GM23248 (cell line): ENCODE results near the gene SIRT6. TPM values are rescaled to one million over a fixed set of nuclear protein-coding genes. Genes with fewer than 3 reads are reported as not detected.

Experiments
- DNase-seq: peaks from one replicate; pipeline ENCODE4 v3.0.0-alpha.2; 2015
- H2AFZ ChIP-seq: fragments of 200-600 bp; sonication (generic); 2 replicates; pipeline ENCODE4 v1.6.1; 2016; ENCODE audit warnings: antibody characterized with exemption
- H3F3A ChIP-seq: fragments of 200-600 bp; sonication (generic); 2 replicates; pipeline ENCODE4 v1.6.1; 2016; ENCODE audit warnings: mild to moderate bottlenecking, antibody characterized with exemption, mixed run types; ENCODE audit not compliant: insufficient read depth
- H3K27ac ChIP-seq: fragments of 200-600 bp; sonication (generic); 2 replicates; pipeline ENCODE4 v1.5.1; 2016; ENCODE audit warnings: mild to moderate bottlenecking
- H3K27me3 ChIP-seq: fragments of 200-600 bp; sonication (generic); replicated peaks from 2 replicates; pipeline ENCODE4 v1.6.1; 2016; ENCODE audit warnings: mild to moderate bottlenecking; ENCODE audit not compliant: insufficient read depth
- H3K36me3 ChIP-seq: fragments of 200-600 bp; sonication (generic); 2 replicates; pipeline ENCODE4 v1.6.1; 2016; ENCODE audit warnings: low read depth, mild to moderate bottlenecking
- H3K4me1 ChIP-seq: fragments of 200-600 bp; sonication (generic); 2 replicates; pipeline ENCODE4 v1.6.1; 2016; ENCODE audit warnings: mild to moderate bottlenecking; ENCODE audit not compliant: insufficient read depth
- H3K4me2 ChIP-seq: fragments of 200-600 bp; sonication (generic); one replicate; pipeline ENCODE4 v1.6.1; 2016; ENCODE audit warnings: mild to moderate bottlenecking; ENCODE audit not compliant: unreplicated experiment
- H3K4me3 ChIP-seq: fragments of 200-600 bp; sonication (generic); 2 replicates; pipeline ENCODE4 v1.5.1; 2016; ENCODE audit warnings: mild to moderate bottlenecking
- H3K79me2 ChIP-seq: fragments of 200-600 bp; sonication (generic); 2 replicates; pipeline ENCODE4 v1.6.1; 2016; ENCODE audit warnings: mild to moderate bottlenecking; ENCODE audit not compliant: insufficient read depth
- H3K9ac ChIP-seq: fragments of 200-600 bp; sonication (generic); 2 replicates; pipeline ENCODE4 v1.6.1; 2016; ENCODE audit warnings: mild to moderate bottlenecking
- H3K9me2 ChIP-seq: fragments of 200-600 bp; sonication (generic); 2 replicates; pipeline ENCODE4 v1.6.1; 2016; ENCODE audit warnings: mixed run types, mild to moderate bottlenecking, moderate library complexity; ENCODE audit not compliant: insufficient read depth
- H3K9me3 ChIP-seq: fragments of 200-600 bp; sonication (generic); one replicate; pipeline ENCODE4 v1.6.1; 2017; ENCODE audit warnings: low read depth
- H4K20me1 ChIP-seq: fragments of 200-600 bp; sonication (generic); 2 replicates; pipeline ENCODE4 v1.6.0; 2016; ENCODE audit not compliant: insufficient read depth
- EZH2 ChIP-seq: fragments of 200-600 bp; sonication (generic); IDR thresholded peaks from 2 replicates; pipeline ENCODE4 v1.6.1; 2018; ENCODE audit warnings: antibody characterized with exemption, mild to moderate bottlenecking; ENCODE audit not compliant: insufficient read depth, poor library complexity, severe bottlenecking
- EZH2phosphoT487 ChIP-seq: fragments of 200-600 bp; sonication (generic); IDR thresholded peaks from 2 replicates; pipeline ENCODE4 v1.6.1; 2018; ENCODE audit warnings: antibody characterized with exemption, moderate library complexity, mild to moderate bottlenecking, low read depth; ENCODE audit not compliant: insufficient read depth
- WGBS, 2 experiments: methylation state at CpG; one replicate each; pipeline ENCODE4 v1.1.6; 2015 to 2017; ENCODE audit warnings: low lambda C conversion rate in 2 of 2, low coverage in 1 of 2; ENCODE audit errors: missing lambda C conversion rate in 2 of 2; 5-methylcytosine and 5-hydroxymethylcytosine counted together
- in situ Hi-C: fragments of 300-500 bp; cut with MboI; formaldehyde crosslinking; loops from 2 replicates; pipeline ENCODE4 v1.15.0; 2020
- polyA plus RNA-seq: library from polyadenylated mRNA; unstranded; fragments of >200 nt; fragmentation: Nextera tagmentation; extraction: Ambion mirVana; gene quantifications from 2 replicates; pipeline ENCODE4 v1.2.1, GENCODE V29; 2016
- total RNA-seq: library from RNA; depleted of rRNA; stranded (reverse); fragments of >200 nt; shearing (Covaris generic); gene quantifications from 2 replicates; pipeline ENCODE4 v1.2.3, GENCODE V29; 2014

SIRT6 gene
- total and polyA plus RNA-seq, 2 experiments from 2014 or later: 14.4 to 19.6 TPM

DNA sequence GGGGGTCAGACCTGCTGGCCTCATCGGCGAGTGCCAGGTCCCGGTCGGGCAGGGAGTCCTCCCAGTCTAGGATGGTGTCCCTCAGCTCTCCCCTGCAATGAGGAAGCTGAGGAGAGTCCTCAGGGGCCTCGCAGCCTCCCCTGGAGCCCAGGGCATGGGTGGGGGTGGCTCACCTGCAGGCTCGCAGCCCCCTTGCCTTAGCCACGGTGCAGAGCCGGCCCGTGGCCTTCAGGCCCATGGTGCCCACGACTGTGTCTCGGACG lies 6.8 kb downstream of the SIRT6 start:
- no peak overlapping the region for H3K4me2 ChIP-seq
- H3K9me3 ChIP-seq: no peaks in the 10 kb centered on the region
- H3K9me2 ChIP-seq: no peaks in the 10 kb centered on the region
- no peak overlapping the region for H3K4me3 ChIP-seq
- H3K27me3 ChIP-seq: no peaks in the 10 kb centered on the region
- H3K27ac ChIP-seq: no peak overlapping the region
- H4K20me1 ChIP-seq: no peaks in the 10 kb centered on the region
- in situ Hi-C loops: no loop called here
- H3F3A ChIP-seq: no peaks in the 10 kb centered on the region
- WGBS, 2 experiments: 92 to 96% methylated on average over 12 of the region's 12 CpGs
- H3K9ac ChIP-seq: no peak overlapping the region
- no peaks in the 10 kb centered on the region for H3K4me1 ChIP-seq
- no peak for DNase-seq
- no peaks in the 10 kb centered on the region for H3K36me3 ChIP-seq
- peaks cover 5% of the 10 kb centered on the region; the same call in 1 of the 2 replicates for H3K79me2 ChIP-seq
- no peak overlapping the region for H2AFZ ChIP-seq
- TF ChIP-seq EZH2phosphoT487 (no peak), EZH2 (no peak)

DNA sequence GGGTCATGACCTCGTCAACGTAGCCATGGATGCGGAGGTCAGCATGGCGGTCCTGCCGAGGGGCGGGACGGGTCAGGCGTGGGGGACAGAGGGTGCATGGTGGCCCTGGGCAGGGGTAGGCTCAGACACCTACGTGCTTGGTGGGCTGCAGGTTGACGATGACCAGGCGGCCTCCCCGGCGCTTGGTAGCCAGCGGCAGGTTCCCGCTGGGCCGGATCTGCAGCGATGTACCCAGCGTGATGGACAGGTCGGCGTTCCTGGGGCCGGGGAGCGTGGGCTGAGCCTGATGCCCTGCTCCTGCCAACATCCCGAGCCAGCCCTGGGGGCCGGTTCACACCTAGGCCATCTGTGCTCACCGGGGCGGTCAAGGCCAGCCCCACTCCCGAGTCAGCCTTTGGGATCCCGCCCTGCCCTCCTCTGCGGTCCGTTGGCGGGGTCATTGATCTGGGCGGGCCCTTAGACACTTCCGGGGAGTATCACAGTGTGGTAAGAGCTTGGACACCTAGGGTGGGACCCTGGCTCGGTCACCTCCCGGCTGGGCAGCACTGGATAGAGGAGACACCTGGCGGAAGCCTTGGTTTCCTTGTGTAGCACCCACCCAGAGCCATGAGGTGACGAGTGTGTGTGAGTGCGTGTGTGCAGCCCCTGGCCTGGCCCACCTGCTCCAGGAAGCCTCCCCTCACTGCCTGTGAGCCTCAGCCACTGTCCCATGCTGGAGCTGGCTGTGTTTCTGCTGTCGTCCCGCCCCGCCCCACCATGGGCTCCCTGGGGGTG lies 7.3 kb downstream of the SIRT6 start:
- no peak overlapping the region for H3K4me3 ChIP-seq
- H3K9me2 ChIP-seq: no peaks in the 10 kb centered on the region
- TF ChIP-seq EZH2phosphoT487: no peak
- no peak for TF ChIP-seq EZH2
- H4K20me1 ChIP-seq: no peaks in the 10 kb centered on the region
- no peak for DNase-seq
- H3K27me3 ChIP-seq: no peaks in the 10 kb centered on the region
- WGBS, 2 experiments: 93 to 94% methylated on average over 35 to 38 of the region's 41 CpGs
- H3K4me2 ChIP-seq: no peak overlapping the region
- H3K79me2 ChIP-seq: peaks cover under 1% of the 10 kb centered on the region; the same call in 1 of the 2 replicates
- no peaks in the 10 kb centered on the region for H3K9me3 ChIP-seq
- H2AFZ ChIP-seq: no peak overlapping the region
- no peaks in the 10 kb centered on the region for H3K36me3 ChIP-seq
- H3K9ac ChIP-seq: no peak overlapping the region
- H3K27ac ChIP-seq: no peak overlapping the region
- no peaks in the 10 kb centered on the region for H3K4me1 ChIP-seq
- in situ Hi-C loops: no loop called here
- no peaks in the 10 kb centered on the region for H3F3A ChIP-seq

DNA sequence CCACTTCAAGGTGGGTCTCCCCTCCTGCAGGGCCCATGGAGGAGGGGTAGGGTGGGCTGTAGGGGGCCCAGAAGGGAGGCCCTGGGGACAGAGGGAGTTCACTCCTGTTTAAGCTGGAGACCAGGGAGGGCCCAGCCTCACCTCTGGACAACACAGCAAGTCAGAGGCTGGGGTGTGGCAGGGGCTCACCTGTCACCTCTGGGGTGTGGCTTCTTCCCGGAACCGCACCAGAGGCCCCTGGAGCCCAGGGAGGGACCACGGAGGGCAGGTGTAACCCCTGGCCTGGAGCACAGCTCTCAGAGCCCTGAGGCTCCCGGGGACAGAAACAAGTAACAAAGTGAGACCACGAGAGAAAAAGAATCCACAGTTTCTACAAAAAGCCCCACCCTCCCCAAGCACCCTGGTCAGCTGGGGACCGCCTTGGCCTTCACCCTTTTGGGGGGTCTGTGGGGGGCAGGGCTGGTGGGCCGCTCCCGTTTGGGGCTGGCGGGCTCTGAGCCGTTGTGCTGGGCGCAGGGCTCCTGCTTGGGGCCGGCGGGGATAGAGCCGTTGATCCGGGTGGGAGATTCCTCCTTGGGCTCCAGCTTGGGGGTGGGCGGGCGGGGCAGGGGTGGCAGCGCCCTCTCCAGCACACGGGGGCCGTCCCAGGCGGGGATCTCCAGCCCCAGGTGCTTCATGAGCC lies 8.0 kb downstream of the SIRT6 start:
- Histone ChIP-seq H3K36me3 (no peaks in the 10 kb centered on the region), H2AFZ (no peak overlapping the region), H3K27me3 (no peaks in the 10 kb centered on the region), H3K27ac (no peak overlapping the region), H4K20me1 (no peaks in the 10 kb centered on the region), H3K4me1 (no peaks in the 10 kb centered on the region), H3K4me2 (no peak overlapping the region), H3K9me2 (no peaks in the 10 kb centered on the region), H3K9me3 (no peaks in the 10 kb centered on the region), H3K79me2 (no peaks in the 10 kb centered on the region), H3K4me3 (no peak overlapping the region), H3K9ac (no peak overlapping the region), H3F3A (no peaks in the 10 kb centered on the region)
- no peak for DNase-seq
- 72 to 74% methylated on average over 9 to 17 of the region's 21 CpGs for WGBS, 2 experiments
- in situ Hi-C loops: no loop called here
- no peak for TF ChIP-seq EZH2phosphoT487
- no peak for TF ChIP-seq EZH2

DNA sequence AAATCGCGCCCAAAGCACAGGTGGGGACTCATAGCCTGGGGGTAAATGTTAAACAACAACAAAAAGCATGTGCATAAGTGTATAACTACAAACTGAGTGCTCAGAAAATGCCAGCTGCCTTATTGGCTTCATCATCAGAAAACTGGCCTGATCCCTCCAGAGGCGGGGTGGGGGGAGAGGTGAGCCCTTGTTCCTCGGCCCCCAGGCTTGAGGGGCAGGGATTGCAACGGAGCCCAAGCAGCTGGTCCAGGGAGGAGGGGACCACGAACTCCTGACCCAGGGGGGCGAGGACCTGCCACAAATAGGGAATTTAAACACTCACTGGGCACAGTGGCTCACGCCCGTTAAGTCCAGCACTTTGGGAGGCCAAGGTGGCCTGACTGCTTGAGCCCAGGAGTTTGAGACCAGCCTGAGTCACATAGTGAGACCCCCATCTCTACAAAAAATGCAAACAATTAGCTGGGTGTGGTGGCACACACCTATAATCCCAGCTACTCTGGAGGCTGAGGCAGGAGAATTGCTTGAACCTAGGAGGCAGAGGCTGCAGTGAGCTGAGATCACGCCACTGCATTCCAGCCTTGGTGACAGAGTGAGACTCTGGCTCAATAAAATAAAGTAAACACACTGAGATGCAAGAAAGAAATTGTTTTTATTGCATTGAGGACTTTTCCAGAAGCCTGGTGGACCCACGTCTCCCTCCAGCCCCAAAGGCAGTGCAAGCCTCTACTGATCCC lies 8.7 kb downstream of the SIRT6 start:
- no peaks in the 10 kb centered on the region for H3K9me3 ChIP-seq
- H3K9ac ChIP-seq: no peak overlapping the region
- H3K4me3 ChIP-seq: no peak overlapping the region
- no peaks in the 10 kb centered on the region for H3K79me2 ChIP-seq
- no peak overlapping the region for H3K27ac ChIP-seq
- DNase-seq: no peak
- no peaks in the 10 kb centered on the region for H4K20me1 ChIP-seq
- no peak overlapping the region for H2AFZ ChIP-seq
- TF ChIP-seq EZH2: no peak
- TF ChIP-seq EZH2phosphoT487: no peak
- in situ Hi-C loops: no loop called here
- 32 to 45% methylated on average over 8 to 10 of the region's 11 CpGs for WGBS, 2 experiments
- H3K4me1 ChIP-seq: no peaks in the 10 kb centered on the region
- no peaks in the 10 kb centered on the region for H3F3A ChIP-seq
- no peaks in the 10 kb centered on the region for H3K9me2 ChIP-seq
- no peak overlapping the region for H3K4me2 ChIP-seq
- H3K36me3 ChIP-seq: no peaks in the 10 kb centered on the region
- no peaks in the 10 kb centered on the region for H3K27me3 ChIP-seq
